ENCODE data around the gene GGT6. TPM values are rescaled to one million over a fixed set of nuclear protein-coding genes. Genes with fewer than 3 reads are reported as not detected.

GGT6 gene
- total and polyA plus RNA-seq, 4 donors = 2.8 to 12.3 (median 7.4) TPM

- WGBS, 2 donors = 82 to 85% methylated on average over 17 of the region's 17 CpGs
- Histone ChIP-seq H3K36me3 (ENCODE audit: control insufficient read depth in 4 of 4, insufficient read depth in 4 of 4, low read length in 4 of 4) (peaks cover 0 to 7% (median 0%) of the 10 kb centered on the region in 4 donors), H3K9me3 (ENCODE audit: control insufficient read depth in 4 of 4, insufficient read depth in 3 of 4, low read length in 3 of 4) (no peaks in the 10 kb centered on the region), H3K27ac (ENCODE audit: low read depth in 1 of 2, low read length in 1 of 2) (peak overlapping the region; percentile 29 to 34), H3K4me1 (ENCODE audit: control insufficient read depth in 5 of 5, insufficient read depth in 5 of 5, low read length in 5 of 5) (peaks cover 0 to 36% (median 20%) of the 10 kb centered on the region in 5 donors), H3K9ac (ENCODE audit: insufficient read depth in 1 of 2, low read length in 2 of 2) (no peak overlapping the region), H3K27me3 (ENCODE audit: control insufficient read depth in 3 of 3, insufficient read depth in 3 of 3, low read length in 2 of 3) (no peaks in the 10 kb centered on the region), H3K4me3 (no peak overlapping the region)
- no peak for ATAC-seq (ENCODE audit: insufficient read depth, low FRiP score)
- TF ChIP-seq CTCF (IDR thresholded peaks at IDR 0.05; ENCODE audit: control extremely low read depth, extremely low read depth) = no peak
- no peak for DNase-seq
Measured at GRCh38 chr17:4531988-4532736, 28.2 kb downstream of the GGT6 start.

GRCh38 chr17:4530799-4531730 is 29.3 kb downstream of the GGT6 start:
- no peak overlapping the region for H3K9ac ChIP-seq (ENCODE audit: insufficient read depth in 1 of 2, low read length in 2 of 2)
- H3K27me3 ChIP-seq (ENCODE audit: control insufficient read depth in 3 of 3, insufficient read depth in 3 of 3, low read length in 2 of 3) = no peaks in the 10 kb centered on the region
- no peak overlapping the region for H3K4me3 ChIP-seq
- H3K36me3 ChIP-seq (ENCODE audit: control insufficient read depth in 4 of 4, insufficient read depth in 4 of 4, low read length in 4 of 4) = peaks cover 0 to 5% (median 0%) of the 10 kb centered on the region in 4 donors
- H3K27ac ChIP-seq (ENCODE audit: low read depth in 1 of 2, low read length in 1 of 2) = peak overlapping the region; percentile 54 to 84
- 46 to 59% methylated on average over 30 of the region's 30 CpGs for WGBS, 2 donors
- peaks cover 0 to 29% (median 19%) of the 10 kb centered on the region in 5 donors for H3K4me1 ChIP-seq (ENCODE audit: control insufficient read depth in 5 of 5, insufficient read depth in 5 of 5, low read length in 5 of 5)
- TF ChIP-seq CTCF (IDR thresholded peaks at IDR 0.05; ENCODE audit: control extremely low read depth, extremely low read depth) = no peak
- no peaks in the 10 kb centered on the region for H3K9me3 ChIP-seq (ENCODE audit: control insufficient read depth in 4 of 4, insufficient read depth in 3 of 4, low read length in 3 of 4)
- DNase-seq (peak in 2 of 3 donors; percentile 41 to 71), ATAC-seq (ENCODE audit: insufficient read depth, low FRiP score) (no peak)

- 79 to 93% methylated on average over 13 of the region's 13 CpGs for WGBS, 2 donors
- DNase-seq (no peak), ATAC-seq (ENCODE audit: insufficient read depth, low FRiP score) (no peak)
- Histone ChIP-seq H3K27ac (ENCODE audit: low read depth in 1 of 2, low read length in 1 of 2) (peak overlapping the region in 1 of 2 donors; percentile 84), H3K9me3 (ENCODE audit: control insufficient read depth in 4 of 4, insufficient read depth in 3 of 4, low read length in 3 of 4) (no peaks in the 10 kb centered on the region), H3K4me1 (ENCODE audit: control insufficient read depth in 5 of 5, insufficient read depth in 5 of 5, low read length in 5 of 5) (peaks cover 0 to 28% (median 6%) of the 10 kb centered on the region in 5 donors), H3K36me3 (ENCODE audit: control insufficient read depth in 4 of 4, insufficient read depth in 4 of 4, low read length in 4 of 4) (peaks cover 0 to 8% (median 0%) of the 10 kb centered on the region in 4 donors), H3K27me3 (ENCODE audit: control insufficient read depth in 3 of 3, insufficient read depth in 3 of 3, low read length in 2 of 3) (no peaks in the 10 kb centered on the region), H3K4me3 (no peak overlapping the region), H3K9ac (ENCODE audit: insufficient read depth in 1 of 2, low read length in 2 of 2) (no peak overlapping the region)
- no peak for TF ChIP-seq CTCF (IDR thresholded peaks at IDR 0.05; ENCODE audit: control extremely low read depth, extremely low read depth)
Measured at GRCh38 chr17:4529533-4530152, 30.7 kb downstream of the GGT6 start.
